Measurements from ENCODE around the gene RAB6D.
"Not testable (repeated sequence)": the region's sequence is repeated elsewhere in the genome, so short reads cannot be mapped to it uniquely, and the experiment has no call there.

The RAB6D gene

GRCh38 chr2:131369954-131370353 lies 6.0 kb upstream of the RAB6D start:
- no peak for TF ChIP-seq CTCF (conservative IDR thresholded peaks at IDR 0.05; ENCODE audit: low read depth, low read length)
- DNase-seq (ENCODE audit: low read depth) = no peak
- no peak overlapping the region for H3K4me3 ChIP-seq (ENCODE audit: low read length)

- DNase-seq (ENCODE audit: low read depth); H3K4me3 ChIP-seq (ENCODE audit: low read length): not testable (repeated sequence)
These were observed 4.6 kb upstream of the RAB6D start for GRCh38 chr2:131368493-131369066.

GRCh38 chr2:131367352-131367751 lies 3.4 kb upstream of the RAB6D start:
- DNase-seq (ENCODE audit: low read depth) = no peak
- no peak overlapping the region for H3K4me3 ChIP-seq (ENCODE audit: low read length)
- no peak for TF ChIP-seq CTCF (conservative IDR thresholded peaks at IDR 0.05; ENCODE audit: low read depth, low read length)

GRCh38 chr2:131366643-131367042 lies 2.7 kb upstream of the RAB6D start:
- no peak for DNase-seq (ENCODE audit: low read depth)
- no peak overlapping the region for H3K4me3 ChIP-seq (ENCODE audit: low read length)
- TF ChIP-seq CTCF (conservative IDR thresholded peaks at IDR 0.05; ENCODE audit: low read depth, low read length) = no peak

GRCh38 chr2:131365452-131365851 lies 1.5 kb upstream of the RAB6D start:
- TF ChIP-seq CTCF (conservative IDR thresholded peaks at IDR 0.05; ENCODE audit: low read depth, low read length) = no peak
- DNase-seq (ENCODE audit: low read depth) = no peak
- no peak overlapping the region for H3K4me3 ChIP-seq (ENCODE audit: low read length)

GRCh38 chr2:131363213-131363612 lies 755 bp downstream of the RAB6D start:
- not testable (repeated sequence) for DNase-seq (ENCODE audit: low read depth)
- peak overlapping the region; percentile 5 for H3K4me3 ChIP-seq (ENCODE audit: low read length)

GRCh38 chr2:131361773-131362172 lies 2.2 kb downstream of the RAB6D start:
- not testable (repeated sequence) for H3K4me3 ChIP-seq (ENCODE audit: low read length); DNase-seq (ENCODE audit: low read depth)
- TF ChIP-seq CTCF (conservative IDR thresholded peaks at IDR 0.05; ENCODE audit: low read depth, low read length) = peak; percentile 21

- not testable (repeated sequence) for DNase-seq (ENCODE audit: low read depth); H3K4me3 ChIP-seq (ENCODE audit: low read length)
These were observed 10.7 kb downstream of the RAB6D start for GRCh38 chr2:131353167-131353697.

GRCh38 chr2:131349021-131349420 lies 14.9 kb downstream of the RAB6D start:
- no peak overlapping the region for H3K4me3 ChIP-seq (ENCODE audit: low read length)
- TF ChIP-seq CTCF (conservative IDR thresholded peaks at IDR 0.05; ENCODE audit: low read depth, low read length) = no peak
- DNase-seq (ENCODE audit: low read depth) = no peak

GRCh38 chr2:131347035-131347434 lies 16.9 kb downstream of the RAB6D start:
- not testable (repeated sequence) for H3K4me3 ChIP-seq (ENCODE audit: low read length); DNase-seq (ENCODE audit: low read depth)

GRCh38 chr2:131339307-131339706 lies 24.7 kb downstream of the RAB6D start:
- H3K4me3 ChIP-seq (ENCODE audit: low read length); DNase-seq (ENCODE audit: low read depth): not testable (repeated sequence)

Data from retinal pigment epithelial cell (primary cell).